Measurements from ENCODE around the gene HVCN1.

- TF ChIP-seq CTCF (IDR thresholded peaks at IDR 0.05) (no peak), POLR2A (IDR thresholded peaks at IDR 0.05) (no peak), EP300 (IDR thresholded peaks at IDR 0.05) (no peak)
Observed at GRCh38 chr12:110677206-110677911, 11.6 kb downstream of the HVCN1 start.
